HPDE6-E6E7 (cell line): Measurements from ENCODE around the gene KIAA1328.

Source experiments
- DNase-seq: peaks from one replicate; pipeline ENCODE4 v3.0.0; 2011; ENCODE audit warnings: missing footprints; ENCODE audit errors: extremely low spot score

Gene KIAA1328

GRCh38 chr18:37218022-37218590, 389.2 kb downstream of the KIAA1328 start:
- DNase-seq, result no peak

GRCh38 chr18:37219257-37219656, 390.3 kb downstream of the KIAA1328 start:
- no peak for DNase-seq

- no peak for DNase-seq
Observed at GRCh38 chr18:37222354-37222998, 393.5 kb downstream of the KIAA1328 start.

GRCh38 chr18:37222999-37223378, 394.1 kb downstream of the KIAA1328 start:
- no peak for DNase-seq

GRCh38 chr18:37225279-37225678, 396.4 kb downstream of the KIAA1328 start:
- no peak for DNase-seq

- DNase-seq, result no peak
Observed at GRCh38 chr18:37230768-37231167, 401.8 kb downstream of the KIAA1328 start.

GRCh38 chr18:37231251-37231650, 402.3 kb downstream of the KIAA1328 start:
- no peak for DNase-seq

- DNase-seq, result no peak
Observed at GRCh38 chr18:37235583-37235982, 406.7 kb downstream of the KIAA1328 start.

GRCh38 chr18:37238282-37239108, 409.6 kb downstream of the KIAA1328 start:
- no peak for DNase-seq

- DNase-seq, result no peak
Observed at GRCh38 chr18:37242091-37242490, 413.2 kb downstream of the KIAA1328 start.

GRCh38 chr18:37242826-37243560, 414.1 kb downstream of the KIAA1328 start:
- no peak for DNase-seq

GRCh38 chr18:37243741-37244140, 414.8 kb downstream of the KIAA1328 start:
- DNase-seq, result no peak

- DNase-seq, result no peak
Observed at GRCh38 chr18:37244618-37245017, 415.7 kb downstream of the KIAA1328 start.

GRCh38 chr18:37246779-37247340, 417.9 kb downstream of the KIAA1328 start:
- no peak for DNase-seq

GRCh38 chr18:37247497-37248161, 418.7 kb downstream of the KIAA1328 start:
- no peak for DNase-seq

GRCh38 chr18:37248281-37248680, 419.4 kb downstream of the KIAA1328 start:
- no peak for DNase-seq

- DNase-seq, result no peak
Observed at GRCh38 chr18:37249171-37249886, 420.4 kb downstream of the KIAA1328 start.

GRCh38 chr18:37249895-37250618, 421.1 kb downstream of the KIAA1328 start:
- DNase-seq, result no peak

GRCh38 chr18:37251679-37252078, 422.8 kb downstream of the KIAA1328 start:
- DNase-seq, result no peak

- no peak for DNase-seq
Observed at GRCh38 chr18:37252342-37252741, 423.4 kb downstream of the KIAA1328 start.
